KBM-7 (cell line): ENCODE data around the gene DIAPH2.
A peak's percentile ranks its signal among the peaks of the same experiment; 100 is the strongest.

Experiments used
- DNase-seq: peaks from one replicate; pipeline ENCODE4 v3.0.0-alpha.2; 2015
- in situ Hi-C: fragments of 300-500 bp; cut with MboI; formaldehyde crosslinking; loops from 2 replicates; pipeline ENCODE4 v1.14.3; 2020; ENCODE audit warnings: low sequenced_read_pairs, low pct_unique_long_range_greater_than_20kb, mixed read lengths

Gene DIAPH2

DNA sequence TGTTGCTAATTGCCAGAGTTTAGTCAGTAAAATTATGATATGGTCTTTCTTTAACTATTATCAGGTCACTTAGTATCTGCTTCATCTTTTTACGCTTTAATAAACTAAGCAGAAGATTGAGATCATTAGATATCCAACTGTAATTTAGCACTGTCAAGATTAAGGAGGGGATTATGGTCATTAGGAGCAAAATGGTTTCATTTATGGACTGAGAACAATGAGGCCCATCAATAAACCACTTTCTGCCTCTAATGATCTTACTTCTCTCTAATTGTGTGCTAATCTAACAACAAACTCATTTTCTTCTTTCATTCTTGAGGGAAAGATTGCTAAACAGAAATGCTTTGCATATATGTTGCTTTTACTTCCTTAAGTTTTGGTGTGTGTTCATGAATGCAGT, 539.5 kb downstream of the DIAPH2 start:
- DNase-seq = no peak

DNA sequence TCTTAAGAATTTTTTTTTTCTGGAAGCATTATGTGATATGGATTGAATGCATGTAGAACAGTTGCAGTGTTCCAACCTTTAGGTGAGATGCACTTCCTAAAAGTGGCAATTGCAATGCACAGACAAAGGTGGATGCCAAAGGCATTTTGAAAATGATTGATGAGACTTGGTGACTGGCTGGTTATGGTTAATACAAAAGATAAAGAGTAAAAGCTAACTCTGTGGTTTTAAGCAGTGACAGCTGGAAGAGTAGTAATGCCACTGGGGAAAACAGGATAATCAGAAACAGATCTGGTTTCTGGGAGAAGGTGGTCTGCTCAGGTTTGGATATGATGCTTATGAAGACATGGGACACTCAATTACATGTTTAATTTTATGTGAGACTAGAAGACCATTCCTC, 544.7 kb downstream of the DIAPH2 start:
- DNase-seq = no peak
- in situ Hi-C loops = no loop called here

More for the DNA sequence above, 539.5 kb downstream of the DIAPH2 start:
- in situ Hi-C loops = no loop called here

DNA sequence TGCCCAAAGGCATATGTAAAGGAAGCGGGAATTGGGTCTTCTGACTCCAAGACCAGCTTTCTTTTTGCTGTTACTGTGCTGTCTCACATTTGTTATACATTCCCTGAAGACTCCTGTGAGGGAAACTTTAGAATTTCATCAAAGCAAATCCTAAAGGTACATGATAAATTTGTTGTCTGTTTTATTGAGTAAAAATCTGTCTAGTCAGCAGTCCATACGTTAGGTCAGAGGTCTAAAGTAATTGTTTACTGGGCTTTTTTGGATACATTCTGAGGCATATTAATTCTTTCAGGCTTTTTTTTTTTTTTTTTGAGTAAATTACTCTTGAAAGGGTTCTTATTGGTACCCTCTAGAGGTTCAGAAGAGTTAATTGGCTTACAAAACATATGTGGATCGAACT, 546.3 kb downstream of the DIAPH2 start:
- in situ Hi-C loops = no loop called here
- DNase-seq = no peak

DNA sequence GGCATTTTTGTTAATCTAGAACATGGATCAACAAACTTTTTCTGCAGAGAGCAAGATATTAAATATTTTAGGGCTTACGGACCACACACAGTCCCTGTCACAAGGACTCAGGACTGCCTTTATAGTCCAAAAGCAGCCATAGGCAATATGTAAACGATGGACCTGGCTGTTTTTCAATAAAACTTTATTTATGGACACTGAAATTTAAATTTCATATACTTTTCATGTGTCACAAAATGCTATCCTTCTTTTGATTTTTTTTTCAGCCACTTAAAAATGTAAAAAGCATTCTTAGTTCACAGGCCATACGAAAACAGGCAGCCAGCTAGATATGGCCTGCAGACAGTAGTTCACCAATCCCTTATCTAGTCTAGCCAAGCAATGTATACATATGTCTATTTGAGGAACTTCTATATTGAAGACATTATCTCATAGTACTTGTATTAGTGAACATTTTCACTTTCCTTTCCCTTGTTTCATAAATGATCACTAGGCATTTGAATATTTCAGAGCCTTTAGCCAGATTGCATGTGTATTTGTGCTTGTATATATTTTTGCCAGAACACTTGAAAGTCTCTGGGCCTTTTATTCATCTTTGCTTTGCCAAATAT, 549.9 kb downstream of the DIAPH2 start:
- peak; percentile 5 for DNase-seq
- in situ Hi-C loops = no loop called here

DNA sequence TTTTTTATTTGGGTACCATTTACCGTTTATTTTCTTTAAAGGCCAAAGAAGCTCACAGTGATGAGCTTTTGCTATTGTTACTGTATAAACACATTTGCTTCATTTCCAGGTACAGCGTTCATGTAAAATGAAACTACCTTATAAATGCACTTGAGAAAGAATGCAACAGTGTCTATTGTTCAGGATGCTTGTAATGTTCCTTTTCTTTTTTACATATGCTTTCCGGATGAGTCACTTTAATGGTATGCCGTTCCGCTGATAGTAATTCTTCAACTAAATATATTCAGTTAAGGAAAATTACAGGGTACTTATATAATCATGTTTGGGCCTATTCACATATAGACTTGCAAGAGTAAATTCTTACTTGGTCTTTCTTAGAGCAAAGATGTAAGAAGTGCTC, 554.0 kb downstream of the DIAPH2 start:
- DNase-seq = no peak
- in situ Hi-C loops = no loop called here

DNA sequence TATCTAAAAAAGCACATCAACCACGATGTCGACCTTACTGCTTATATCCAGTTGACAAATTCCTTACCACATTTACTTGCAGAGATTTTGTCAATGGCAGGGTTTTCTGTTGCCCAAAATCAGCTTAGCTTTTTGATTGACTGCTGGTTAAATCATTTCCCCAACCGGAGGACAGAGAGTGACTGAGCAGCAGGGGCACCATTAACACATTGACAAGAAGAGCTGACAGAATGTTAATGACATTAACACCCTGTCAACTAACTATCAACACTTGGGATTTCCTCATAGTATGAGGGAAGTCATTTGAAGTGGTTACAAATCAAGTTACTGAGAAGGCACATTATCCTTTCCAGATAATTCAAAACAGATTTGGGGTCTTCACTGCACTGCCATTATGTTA, 567.5 kb downstream of the DIAPH2 start:
- in situ Hi-C loops = no loop called here
- no peak for DNase-seq

DNA sequence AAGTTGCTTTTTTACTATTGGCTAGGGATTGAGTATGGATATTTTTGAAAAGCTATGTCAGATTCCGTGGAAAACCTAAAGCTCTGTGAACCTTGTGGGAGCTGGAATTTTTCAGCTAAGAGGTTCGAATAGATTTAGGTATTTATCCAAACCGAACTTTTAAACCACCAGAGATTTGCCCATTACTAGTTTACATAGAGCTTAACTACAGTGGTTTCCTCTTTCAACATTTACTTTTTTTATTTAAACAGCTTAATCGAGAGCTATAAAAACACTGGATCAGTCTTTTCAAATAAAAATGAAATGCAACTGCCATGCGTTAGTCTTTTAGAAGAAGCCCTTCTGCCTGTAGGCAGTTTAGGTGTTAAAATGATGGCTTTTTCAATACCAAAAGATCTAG, 576.0 kb downstream of the DIAPH2 start:
- in situ Hi-C loops = no loop called here
- no peak for DNase-seq

DNA sequence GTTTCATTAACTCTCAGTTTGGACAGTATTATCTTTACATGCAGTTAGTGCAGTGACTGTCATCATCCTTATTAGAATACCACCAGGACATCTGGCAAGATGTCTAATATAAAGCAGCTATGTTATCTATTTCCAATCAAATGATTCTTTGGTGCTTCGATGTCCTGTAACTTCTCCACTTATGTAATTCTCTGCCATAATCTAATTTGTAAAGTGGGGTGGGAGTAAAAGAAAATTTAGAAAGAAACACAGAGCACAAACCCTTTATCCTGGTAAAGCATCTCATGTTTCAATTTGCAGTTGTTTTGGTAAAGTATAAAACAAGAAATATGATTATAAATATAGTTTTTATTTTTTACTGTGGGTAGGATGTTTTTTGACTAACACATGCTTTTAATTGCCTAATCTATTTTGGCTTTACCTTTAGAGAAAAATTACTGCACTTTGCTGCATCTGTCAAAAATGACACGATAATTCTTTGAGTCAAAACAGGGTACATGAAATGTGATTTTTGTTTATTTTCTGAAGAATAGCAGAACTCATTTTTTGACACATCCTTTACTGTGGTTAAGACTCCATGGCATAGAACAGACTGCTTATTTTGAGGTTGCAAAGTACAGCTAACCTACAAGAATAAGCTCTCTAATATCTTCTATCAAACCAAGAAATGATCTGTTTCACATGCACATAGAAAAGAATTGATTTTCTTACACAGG, 581.9 kb downstream of the DIAPH2 start:
- in situ Hi-C loops = no loop called here
- no peak for DNase-seq

DNA sequence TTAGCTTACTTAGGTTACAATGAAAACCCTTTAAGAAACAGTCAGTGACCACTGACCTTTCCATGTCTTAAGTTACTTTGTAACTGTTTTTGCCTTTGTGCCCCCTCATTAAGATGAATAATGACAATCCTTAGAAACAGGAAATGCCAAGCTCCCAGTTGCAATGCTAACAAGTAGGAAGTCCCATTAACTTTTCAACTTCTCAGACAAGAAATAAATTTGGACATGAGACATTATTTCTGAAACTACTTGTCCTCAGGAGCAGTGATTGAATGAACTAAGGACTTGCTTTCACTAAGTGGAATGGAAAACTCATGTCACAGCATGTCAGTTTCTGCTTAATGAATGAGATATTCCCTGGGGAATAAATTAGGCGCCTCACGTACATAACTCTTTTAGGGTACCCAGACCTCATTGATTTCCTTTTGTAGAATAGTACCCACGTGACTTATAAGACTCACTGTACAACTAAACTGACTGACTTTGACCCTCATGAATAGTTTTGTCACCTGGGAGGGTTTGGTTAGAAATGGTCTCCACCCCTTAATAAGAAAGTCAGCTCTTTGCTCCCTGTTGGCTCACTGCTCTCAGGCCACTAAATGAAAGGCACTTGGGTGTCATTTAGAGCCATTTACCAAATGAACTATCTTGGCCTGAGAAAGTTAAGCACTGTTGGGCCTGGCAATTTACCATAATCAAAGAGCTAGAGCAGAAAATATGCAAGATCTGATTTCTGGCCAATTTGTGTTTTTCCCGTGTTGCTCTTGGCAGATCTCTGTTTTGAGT, 582.9 kb downstream of the DIAPH2 start:
- in situ Hi-C loops = no loop called here
- DNase-seq = no peak

DNA sequence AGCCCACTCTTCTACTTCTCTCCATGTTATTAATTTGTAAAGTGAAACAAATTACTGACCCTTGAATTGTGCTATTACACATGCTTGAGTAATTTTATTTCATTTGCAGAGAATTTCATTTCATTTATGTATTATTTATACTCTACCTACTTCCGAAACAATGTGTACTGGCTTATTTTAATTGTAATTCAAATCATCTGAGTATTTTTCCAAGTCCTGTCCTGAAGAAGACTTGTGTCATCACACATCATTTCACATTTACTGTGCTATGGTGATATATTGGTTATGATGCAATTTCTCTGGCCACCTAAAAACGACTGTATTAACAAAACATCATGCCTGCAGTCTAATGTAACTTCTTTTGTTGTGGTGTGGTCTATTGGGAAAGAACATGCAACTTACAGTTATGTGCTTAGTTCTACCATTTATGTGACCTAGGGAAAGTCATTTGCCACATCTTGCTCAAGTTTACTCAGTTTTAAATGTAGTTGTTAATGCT, 583.6 kb downstream of the DIAPH2 start:
- in situ Hi-C loops = no loop called here
- no peak for DNase-seq

DNA sequence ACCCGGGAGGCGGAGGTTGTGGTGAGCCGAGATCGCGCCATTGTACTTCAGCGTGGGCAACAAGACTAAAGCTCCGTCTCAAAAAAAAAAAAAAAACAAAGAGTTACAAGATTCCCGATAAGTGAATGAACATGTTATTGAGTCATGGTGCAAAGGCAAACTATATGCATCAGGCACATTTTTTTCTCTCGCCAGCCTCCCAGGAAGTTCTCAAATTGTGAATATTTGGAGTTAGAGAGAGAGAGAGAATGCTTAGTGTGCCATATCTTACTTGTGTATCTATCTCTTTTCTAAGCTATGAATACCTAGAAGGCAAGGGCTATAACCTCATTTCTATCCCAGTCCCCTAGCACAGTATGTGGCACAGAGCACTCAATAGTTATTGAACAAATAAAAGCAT, 599.9 kb downstream of the DIAPH2 start:
- no peak for DNase-seq
- in situ Hi-C loops = no loop called here

DNA sequence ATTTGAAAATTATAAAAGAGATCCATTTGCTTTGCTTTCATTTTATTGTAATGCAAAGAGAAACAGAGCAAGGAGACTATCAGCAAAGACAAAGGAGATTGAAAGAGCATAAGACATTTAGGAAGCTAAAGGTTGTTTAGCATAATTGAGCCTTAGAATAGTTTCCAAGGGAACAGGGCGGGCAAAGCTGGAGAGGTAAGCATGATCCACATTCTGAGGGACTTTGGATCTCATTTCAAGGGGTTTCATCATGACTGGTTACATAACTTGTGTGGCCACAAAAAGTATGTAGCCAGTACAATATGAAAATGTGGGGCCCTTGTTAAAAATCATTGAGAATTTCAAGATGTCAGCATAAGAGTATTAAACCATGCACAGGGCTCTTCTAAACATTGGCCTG, 605.6 kb downstream of the DIAPH2 start:
- in situ Hi-C loops = no loop called here
- no peak for DNase-seq

DNA sequence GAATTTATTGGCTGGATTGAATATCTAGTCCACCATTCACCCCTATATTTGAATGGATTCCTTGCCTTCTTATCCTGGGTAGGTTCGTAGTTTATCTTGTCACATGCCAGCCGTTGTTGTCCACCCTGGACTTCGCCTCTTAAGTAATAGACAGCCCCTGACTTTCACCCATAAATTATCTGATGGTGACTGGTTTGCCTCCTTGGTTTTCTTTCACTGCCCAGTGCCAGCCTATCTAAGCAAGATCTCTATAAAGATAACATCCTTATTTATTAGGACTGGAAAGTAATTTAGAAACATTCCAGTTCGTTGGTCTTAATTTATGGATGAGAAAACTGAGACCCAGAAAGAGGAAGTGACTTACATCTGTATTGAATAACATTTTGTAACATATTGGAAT, 609.4 kb downstream of the DIAPH2 start:
- in situ Hi-C loops = no loop called here
- DNase-seq = peak; percentile 9

DNA sequence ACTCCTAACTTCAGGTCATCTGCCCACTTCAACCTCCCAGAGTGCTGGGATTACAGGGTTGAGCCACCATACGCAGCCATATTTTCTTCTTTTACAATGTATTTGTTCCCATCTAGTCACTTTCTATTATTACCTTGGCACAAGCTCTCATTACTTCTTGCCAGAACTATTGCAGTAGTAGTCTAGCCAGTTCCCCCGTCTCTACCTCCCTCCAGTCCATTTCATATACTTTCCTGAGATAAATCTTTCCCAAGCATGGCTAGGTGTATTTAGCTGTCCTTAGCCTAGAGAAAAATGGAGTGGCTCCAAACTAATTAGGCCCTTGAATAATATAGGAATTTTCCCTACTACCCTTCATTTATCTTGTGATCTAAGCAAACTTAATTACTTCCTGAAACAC, 611.3 kb downstream of the DIAPH2 start:
- in situ Hi-C loops = no loop called here
- no peak for DNase-seq

DNA sequence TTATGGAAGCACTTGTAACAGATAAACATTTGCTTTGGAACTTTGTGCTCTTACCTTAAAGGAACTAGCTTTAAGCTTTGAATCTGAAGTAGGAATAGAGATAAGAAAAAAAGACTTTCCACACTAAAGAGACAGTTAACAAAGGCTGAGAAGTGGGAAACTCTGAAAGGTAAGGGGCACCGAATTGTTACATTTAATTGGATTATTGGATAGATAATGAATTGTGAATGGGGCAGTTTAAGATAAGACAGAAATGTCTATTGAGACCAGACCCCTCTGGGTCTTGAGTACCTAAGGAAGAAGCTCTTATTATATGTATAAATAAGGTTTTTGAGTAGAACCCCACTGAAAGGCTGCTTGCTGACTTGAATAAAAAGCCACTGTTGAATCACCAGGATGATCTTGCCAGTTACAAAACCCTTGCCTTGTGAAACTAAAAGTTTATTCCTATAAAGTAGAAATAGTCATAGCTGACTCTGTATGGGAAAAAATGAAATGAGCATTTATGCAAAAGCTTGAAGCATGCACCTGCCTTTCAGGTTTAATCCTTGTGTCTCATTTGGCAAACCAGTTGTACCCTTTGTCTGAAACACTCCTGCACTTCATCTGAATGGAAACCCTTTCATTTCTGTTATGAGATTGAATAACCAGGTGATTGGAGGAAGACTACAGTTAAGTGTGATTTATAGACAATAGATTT, 622.3 kb downstream of the DIAPH2 start:
- in situ Hi-C loops = no loop called here

DNA sequence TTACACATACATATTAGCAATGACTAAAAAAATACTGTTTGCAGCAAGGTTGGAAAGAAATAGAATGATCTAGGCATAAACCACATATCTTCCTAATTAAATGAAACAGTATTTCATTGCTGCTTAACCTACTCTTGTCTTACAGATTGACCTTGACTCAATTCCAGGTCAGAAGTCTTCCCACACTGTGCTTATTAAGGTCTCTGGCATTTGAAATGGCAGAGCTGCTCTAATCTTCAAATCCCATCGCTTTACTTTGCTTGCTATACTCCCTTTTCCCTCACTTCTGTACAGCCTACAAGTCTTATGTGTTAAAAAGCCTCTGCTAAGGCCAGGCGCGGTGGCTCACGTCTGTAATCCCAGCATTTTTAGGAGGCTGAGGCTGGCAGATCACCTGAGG, 623.5 kb downstream of the DIAPH2 start:
- in situ Hi-C loops = no loop called here
- no peak for DNase-seq

More for the DNA sequence above, 622.3 kb downstream of the DIAPH2 start:
- no peak for DNase-seq

DNA sequence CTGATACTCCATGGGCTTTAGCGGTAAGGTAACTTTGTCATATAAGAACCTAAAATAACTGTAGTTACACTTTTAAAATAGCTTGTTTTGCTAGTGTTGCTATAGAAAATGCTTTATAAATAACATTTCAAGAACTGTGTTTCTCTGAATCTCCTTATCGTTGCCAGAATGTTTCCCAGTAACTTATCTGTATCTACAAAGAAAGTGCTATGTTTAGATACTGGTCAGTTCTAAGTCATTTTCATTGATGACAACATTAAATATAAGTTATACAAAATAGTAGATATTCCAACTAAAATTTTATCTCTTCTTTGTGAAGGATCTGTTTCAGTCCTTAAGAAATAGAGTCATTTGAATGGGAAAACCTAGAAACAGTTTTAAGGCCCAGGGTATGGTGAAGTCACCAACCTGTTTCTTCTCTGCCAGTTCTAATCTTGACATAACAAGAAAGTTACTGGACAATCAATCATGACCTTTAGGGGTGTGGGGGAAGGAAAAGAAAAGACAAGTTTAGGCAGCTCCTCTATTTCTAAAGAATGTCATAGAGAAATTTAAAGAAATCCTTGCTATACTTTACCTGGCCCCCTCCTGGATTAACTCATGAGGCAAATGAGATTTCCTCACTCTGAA, 625.0 kb downstream of the DIAPH2 start:
- in situ Hi-C loops = no loop called here
- DNase-seq = no peak

DNA sequence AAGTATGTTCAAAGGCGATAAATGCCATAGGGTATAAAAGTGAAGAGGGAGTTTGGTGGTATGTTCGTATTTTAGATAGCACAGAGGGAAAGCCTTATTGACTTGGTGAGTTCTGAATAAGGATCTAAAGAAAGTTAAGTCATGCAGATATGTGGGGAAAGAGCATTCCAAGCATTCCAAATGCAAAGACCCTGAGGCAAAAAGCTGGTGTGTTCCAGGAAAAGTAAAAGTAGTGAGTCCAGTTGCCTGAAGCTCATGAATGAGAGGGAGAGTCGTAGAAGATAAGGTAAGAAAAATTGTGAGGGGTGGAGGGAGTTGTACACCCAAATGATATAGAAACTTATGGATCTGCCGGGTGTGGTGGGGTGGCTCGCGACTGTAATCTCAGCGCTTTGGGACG, 625.7 kb downstream of the DIAPH2 start:
- in situ Hi-C loops = no loop called here
- no peak for DNase-seq

DNA sequence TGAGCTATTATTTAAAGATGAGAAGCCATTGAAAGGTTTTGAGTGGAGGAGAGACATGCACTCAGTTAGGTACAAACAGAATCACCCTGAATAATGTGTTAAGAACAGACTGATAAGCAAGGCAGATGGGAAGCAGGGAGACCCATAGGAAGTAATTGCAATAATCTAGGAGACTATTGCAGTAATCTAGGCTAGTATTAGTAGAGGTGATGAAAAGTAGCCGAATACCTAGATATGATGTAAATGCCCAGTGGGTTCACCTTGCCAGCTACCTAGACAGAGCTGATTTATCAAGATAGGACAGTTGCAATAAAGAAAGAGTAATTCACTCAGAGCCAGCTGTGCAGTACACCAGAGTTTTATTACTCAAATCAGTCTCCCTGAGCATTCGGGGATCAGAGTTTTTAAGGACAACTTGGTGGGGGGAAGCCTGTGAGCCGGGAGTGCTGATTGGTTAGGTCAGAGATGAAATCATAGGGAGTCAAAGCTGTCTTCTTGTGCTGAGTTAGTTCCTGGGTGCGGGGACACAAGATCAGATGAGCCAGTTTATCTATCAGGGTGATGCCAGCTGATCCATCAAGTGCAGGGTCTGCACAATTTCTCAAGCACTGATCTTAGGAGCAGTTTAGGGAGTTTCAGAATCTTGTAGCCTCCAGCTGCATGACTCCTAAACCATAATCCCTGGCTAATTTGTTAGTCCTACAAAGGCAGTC, 626.6 kb downstream of the DIAPH2 start:
- in situ Hi-C loops = no loop called here
- DNase-seq = no peak
